ENCODE data around the gene TNFSF9. TPM values are rescaled to one million over a fixed set of nuclear protein-coding genes. Genes with fewer than 3 reads are reported as not detected.

Gene TNFSF9, protein sequence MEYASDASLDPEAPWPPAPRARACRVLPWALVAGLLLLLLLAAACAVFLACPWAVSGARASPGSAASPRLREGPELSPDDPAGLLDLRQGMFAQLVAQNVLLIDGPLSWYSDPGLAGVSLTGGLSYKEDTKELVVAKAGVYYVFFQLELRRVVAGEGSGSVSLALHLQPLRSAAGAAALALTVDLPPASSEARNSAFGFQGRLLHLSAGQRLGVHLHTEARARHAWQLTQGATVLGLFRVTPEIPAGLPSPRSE
- under 1 TPM in 1 of 2 donors, not detected in 1; 0.08 TPM for total RNA-seq
- polyA plus RNA-seq, result under 1 TPM in 1 of 2 donors, not detected in 1; 0.12 TPM

DNA sequence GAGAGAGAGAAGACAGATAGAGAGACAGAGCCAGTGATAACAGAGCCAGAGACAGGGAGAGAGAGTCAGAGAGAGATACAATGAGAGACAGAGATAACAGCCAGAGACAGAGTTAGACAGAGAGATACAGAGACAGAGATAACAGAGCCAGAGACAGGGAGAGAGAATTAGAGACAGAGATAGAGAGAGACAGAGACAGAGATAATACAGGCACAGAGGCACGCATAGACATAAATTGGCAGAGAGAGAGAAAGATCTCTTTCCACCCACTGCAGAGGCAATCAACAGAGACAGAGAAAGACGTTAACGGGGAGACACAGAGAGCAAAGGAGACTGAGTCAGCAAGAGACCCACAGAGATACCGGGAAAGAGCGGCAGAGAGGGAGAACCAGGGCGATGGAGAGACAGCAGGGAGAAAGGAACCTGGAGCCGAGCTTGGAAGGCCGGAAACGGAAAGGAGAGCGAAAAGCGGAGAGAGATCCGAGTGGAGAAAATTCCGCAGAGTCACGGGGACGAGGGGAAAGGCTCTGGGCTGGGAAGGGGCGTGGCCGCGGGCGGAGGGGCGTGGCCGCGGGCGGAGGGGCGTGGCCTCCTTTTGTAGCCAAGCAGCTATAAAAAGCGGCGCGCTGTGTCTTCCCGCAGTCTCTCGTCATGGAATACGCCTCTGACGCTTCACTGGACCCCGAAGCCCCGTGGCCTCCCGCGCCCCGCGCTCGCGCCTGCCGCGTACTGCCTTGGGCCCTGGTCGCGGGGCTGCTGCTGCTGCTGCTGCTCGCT lies at the start of gene TNFSF9:
Gene TNFSF9, plus strand, starts transcription at position 641 of the 777 bp plus-strand sequence. Its CDS starts 11 bp downstream, at position 652.
- Histone ChIP-seq H3K36me3 (ENCODE audit: control insufficient read depth in 4 of 4, insufficient read depth in 3 of 4, low read depth in 1 of 4, low read length in 3 of 4) (no peaks in the 10 kb centered on the region), H3K9me3 (ENCODE audit: control insufficient read depth in 4 of 4, low read length in 3 of 4) (no peaks in the 10 kb centered on the region), H3K4me1 (ENCODE audit: control insufficient read depth in 4 of 4, insufficient read depth in 4 of 4, low read length in 3 of 4) (peaks cover 5 to 8% (median 6%) of the 10 kb centered on the region in 4 donors), H3K27ac (ENCODE audit: low read depth in 1 of 2, low read length in 2 of 2) (no peak within 1 kb of the TSS), H3K27me3 (ENCODE audit: control insufficient read depth in 4 of 4, insufficient read depth in 4 of 4, low read length in 3 of 4) (peaks cover 0 to 3% (median 2%) of the 10 kb centered on the region in 4 donors), H3K4me3 (ENCODE audit: low read depth in 1 of 3, low read length in 3 of 3) (peak within 1 kb of the TSS; percentile 8 to 48 (median 47)), H3K9ac (ENCODE audit: low read depth in 1 of 2, low read length in 2 of 2) (peak within 1 kb of the TSS in 1 of 2 donors; percentile 72)
- TF ChIP-seq, protein P1, sequence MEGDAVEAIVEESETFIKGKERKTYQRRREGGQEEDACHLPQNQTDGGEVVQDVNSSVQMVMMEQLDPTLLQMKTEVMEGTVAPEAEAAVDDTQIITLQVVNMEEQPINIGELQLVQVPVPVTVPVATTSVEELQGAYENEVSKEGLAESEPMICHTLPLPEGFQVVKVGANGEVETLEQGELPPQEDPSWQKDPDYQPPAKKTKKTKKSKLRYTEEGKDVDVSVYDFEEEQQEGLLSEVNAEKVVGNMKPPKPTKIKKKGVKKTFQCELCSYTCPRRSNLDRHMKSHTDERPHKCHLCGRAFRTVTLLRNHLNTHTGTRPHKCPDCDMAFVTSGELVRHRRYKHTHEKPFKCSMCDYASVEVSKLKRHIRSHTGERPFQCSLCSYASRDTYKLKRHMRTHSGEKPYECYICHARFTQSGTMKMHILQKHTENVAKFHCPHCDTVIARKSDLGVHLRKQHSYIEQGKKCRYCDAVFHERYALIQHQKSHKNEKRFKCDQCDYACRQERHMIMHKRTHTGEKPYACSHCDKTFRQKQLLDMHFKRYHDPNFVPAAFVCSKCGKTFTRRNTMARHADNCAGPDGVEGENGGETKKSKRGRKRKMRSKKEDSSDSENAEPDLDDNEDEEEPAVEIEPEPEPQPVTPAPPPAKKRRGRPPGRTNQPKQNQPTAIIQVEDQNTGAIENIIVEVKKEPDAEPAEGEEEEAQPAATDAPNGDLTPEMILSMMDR (IDR thresholded peaks at IDR 0.05; ENCODE audit: low read depth, low read length, missing input control), result no peak
- TF ChIP-seq NR2F2 (IDR thresholded peaks at IDR 0.05) (no peak), HNF4A (conservative IDR thresholded peaks at IDR 0.05) (no peak), HNF4G (IDR thresholded peaks at IDR 0.05) (no peak), RXRA (IDR thresholded peaks at IDR 0.05) (no peak), FOXA1 (IDR thresholded peaks at IDR 0.05) (no peak), TAF1 (conservative IDR thresholded peaks at IDR 0.05) (peak; percentile 51), YY1 (IDR thresholded peaks at IDR 0.05) (no peak), FOXA2 (IDR thresholded peaks at IDR 0.05) (no peak), EGR1 (IDR thresholded peaks at IDR 0.05; ENCODE audit: low read depth in 2 of 2) (no peak), RAD21 (IDR thresholded peaks at IDR 0.05) (no peak), JUND (IDR thresholded peaks at IDR 0.05) (no peak), SP1 (IDR thresholded peaks at IDR 0.05) (peak; percentile 56), GABPA (IDR thresholded peaks at IDR 0.05 in 1 of 2, conservative IDR thresholded peaks at IDR 0.05 in 1 of 2) (peak; percentile 62 to 80)
- TF ChIP-seq, protein P2, sequence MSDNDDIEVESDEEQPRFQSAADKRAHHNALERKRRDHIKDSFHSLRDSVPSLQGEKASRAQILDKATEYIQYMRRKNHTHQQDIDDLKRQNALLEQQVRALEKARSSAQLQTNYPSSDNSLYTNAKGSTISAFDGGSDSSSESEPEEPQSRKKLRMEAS (IDR thresholded peaks at IDR 0.05), result no peak
- TF ChIP-seq, protein P3, sequence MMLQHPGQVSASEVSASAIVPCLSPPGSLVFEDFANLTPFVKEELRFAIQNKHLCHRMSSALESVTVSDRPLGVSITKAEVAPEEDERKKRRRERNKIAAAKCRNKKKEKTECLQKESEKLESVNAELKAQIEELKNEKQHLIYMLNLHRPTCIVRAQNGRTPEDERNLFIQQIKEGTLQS (IDR thresholded peaks at IDR 0.05), result no peak
- TF ChIP-seq, protein P4, sequence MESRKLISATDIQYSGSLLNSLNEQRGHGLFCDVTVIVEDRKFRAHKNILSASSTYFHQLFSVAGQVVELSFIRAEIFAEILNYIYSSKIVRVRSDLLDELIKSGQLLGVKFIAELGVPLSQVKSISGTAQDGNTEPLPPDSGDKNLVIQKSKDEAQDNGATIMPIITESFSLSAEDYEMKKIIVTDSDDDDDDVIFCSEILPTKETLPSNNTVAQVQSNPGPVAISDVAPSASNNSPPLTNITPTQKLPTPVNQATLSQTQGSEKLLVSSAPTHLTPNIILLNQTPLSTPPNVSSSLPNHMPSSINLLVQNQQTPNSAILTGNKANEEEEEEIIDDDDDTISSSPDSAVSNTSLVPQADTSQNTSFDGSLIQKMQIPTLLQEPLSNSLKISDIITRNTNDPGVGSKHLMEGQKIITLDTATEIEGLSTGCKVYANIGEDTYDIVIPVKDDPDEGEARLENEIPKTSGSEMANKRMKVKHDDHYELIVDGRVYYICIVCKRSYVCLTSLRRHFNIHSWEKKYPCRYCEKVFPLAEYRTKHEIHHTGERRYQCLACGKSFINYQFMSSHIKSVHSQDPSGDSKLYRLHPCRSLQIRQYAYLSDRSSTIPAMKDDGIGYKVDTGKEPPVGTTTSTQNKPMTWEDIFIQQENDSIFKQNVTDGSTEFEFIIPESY (IDR thresholded peaks at IDR 0.05), result no peak
- TF ChIP-seq, protein P5, sequence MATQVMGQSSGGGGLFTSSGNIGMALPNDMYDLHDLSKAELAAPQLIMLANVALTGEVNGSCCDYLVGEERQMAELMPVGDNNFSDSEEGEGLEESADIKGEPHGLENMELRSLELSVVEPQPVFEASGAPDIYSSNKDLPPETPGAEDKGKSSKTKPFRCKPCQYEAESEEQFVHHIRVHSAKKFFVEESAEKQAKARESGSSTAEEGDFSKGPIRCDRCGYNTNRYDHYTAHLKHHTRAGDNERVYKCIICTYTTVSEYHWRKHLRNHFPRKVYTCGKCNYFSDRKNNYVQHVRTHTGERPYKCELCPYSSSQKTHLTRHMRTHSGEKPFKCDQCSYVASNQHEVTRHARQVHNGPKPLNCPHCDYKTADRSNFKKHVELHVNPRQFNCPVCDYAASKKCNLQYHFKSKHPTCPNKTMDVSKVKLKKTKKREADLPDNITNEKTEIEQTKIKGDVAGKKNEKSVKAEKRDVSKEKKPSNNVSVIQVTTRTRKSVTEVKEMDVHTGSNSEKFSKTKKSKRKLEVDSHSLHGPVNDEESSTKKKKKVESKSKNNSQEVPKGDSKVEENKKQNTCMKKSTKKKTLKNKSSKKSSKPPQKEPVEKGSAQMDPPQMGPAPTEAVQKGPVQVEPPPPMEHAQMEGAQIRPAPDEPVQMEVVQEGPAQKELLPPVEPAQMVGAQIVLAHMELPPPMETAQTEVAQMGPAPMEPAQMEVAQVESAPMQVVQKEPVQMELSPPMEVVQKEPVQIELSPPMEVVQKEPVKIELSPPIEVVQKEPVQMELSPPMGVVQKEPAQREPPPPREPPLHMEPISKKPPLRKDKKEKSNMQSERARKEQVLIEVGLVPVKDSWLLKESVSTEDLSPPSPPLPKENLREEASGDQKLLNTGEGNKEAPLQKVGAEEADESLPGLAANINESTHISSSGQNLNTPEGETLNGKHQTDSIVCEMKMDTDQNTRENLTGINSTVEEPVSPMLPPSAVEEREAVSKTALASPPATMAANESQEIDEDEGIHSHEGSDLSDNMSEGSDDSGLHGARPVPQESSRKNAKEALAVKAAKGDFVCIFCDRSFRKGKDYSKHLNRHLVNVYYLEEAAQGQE (IDR thresholded peaks at IDR 0.05), result no peak
- WGBS, result 3% methylated on average over 44 of the region's 44 CpGs
- DNase-seq (ENCODE audit: low spot score), result peak; percentile 93

Measured in liver (tissue), 9 donors.